HepG2 (cell line): Measurements from ENCODE around the gene KCTD16. TPM values are rescaled to one million over a fixed set of nuclear protein-coding genes. Genes with fewer than 3 reads are reported as not detected.
A peak's percentile ranks its signal among the peaks of the same experiment; 100 is the strongest.

Experiments
- BRCA1 ChIP-seq: sonication (generic); formaldehyde crosslinking; IDR thresholded peaks from 2 replicates; pipeline ENCODE4 v1.4.0; 2020; ENCODE audit warnings: missing genetic modification reagents
- CC2D1A ChIP-seq: sonication (generic); formaldehyde crosslinking; IDR thresholded peaks from 2 replicates; pipeline ENCODE4 v1.8.1; 2023; ENCODE audit warnings: mild to moderate bottlenecking, missing genetic modification reagents
- CEBPG ChIP-seq: IDR thresholded peaks from 2 replicates; pipeline ENCODE4 v1.6.1; 2016
- ELF4 ChIP-seq: sonication (generic); formaldehyde crosslinking; IDR thresholded peaks from 2 replicates; pipeline ENCODE4 v1.5.0; 2020; ENCODE audit warnings: missing genetic modification reagents, mild to moderate bottlenecking, moderate library complexity, borderline replicate concordance
- FOSL1 ChIP-seq: sonication (generic); formaldehyde crosslinking; IDR thresholded peaks from 2 replicates; pipeline ENCODE4 v1.9.0; 2021; ENCODE audit warnings: missing genetic modification reagents, borderline replicate concordance
- GABPA ChIP-seq, 2 experiments: IDR thresholded peaks; 2 replicates each; pipeline ENCODE4 v1.6.1; 2011 to 2016; ENCODE audit warnings: low read depth in 2 of 2, low read length in 1 of 2, missing biosample characterization in 1 of 2, missing genetic modification characterization in 1 of 2
- KAT7 ChIP-seq: IDR thresholded peaks from 2 replicates; pipeline ENCODE4 v1.6.1; 2018; ENCODE audit warnings: borderline replicate concordance, missing compliant biosample characterization
- KDM3A ChIP-seq: IDR thresholded peaks from 2 replicates; pipeline ENCODE4 v1.6.1; 2018; ENCODE audit warnings: low read depth, missing compliant biosample characterization
- KDM5A ChIP-seq: fragments of 200-600 bp; sonication (generic); IDR thresholded peaks from 2 replicates; pipeline ENCODE4 v1.7.0; 2018; ENCODE audit warnings: antibody characterized with exemption, mild to moderate bottlenecking, low read length, borderline replicate concordance
- KLF16 ChIP-seq, 2 experiments: sonication (generic) in 1 of 2; formaldehyde crosslinking in 1 of 2; IDR thresholded peaks; 2 replicates each; pipeline versions ENCODE4 v1.6.1 to v1.8.0; 2016 to 2023; ENCODE audit warnings: missing genetic modification reagents in 2 of 2, missing compliant biosample characterization in 1 of 2
- NKX3-1 ChIP-seq: sonication (generic); formaldehyde crosslinking; IDR thresholded peaks from 2 replicates; pipeline ENCODE4 v1.5.0; 2020; ENCODE audit warnings: missing genetic modification reagents
- RBM39 ChIP-seq: fragments of 200-400 bp; formaldehyde crosslinking; IDR thresholded peaks from one replicate; pipeline ENCODE4 v1.6.1; 2018; ENCODE audit warnings: antibody characterized with exemption, mild to moderate bottlenecking, low read depth, low read length; ENCODE audit not compliant: poor library complexity, severe bottlenecking
- RFXAP ChIP-seq: sonication (generic); formaldehyde crosslinking; IDR thresholded peaks from 2 replicates; pipeline ENCODE4 v1.4.0; 2020; ENCODE audit warnings: missing genetic modification reagents, borderline replicate concordance
- SMAD3 ChIP-seq: sonication (generic); formaldehyde crosslinking; IDR thresholded peaks from 2 replicates; pipeline ENCODE4 v1.4.0; 2020; ENCODE audit warnings: missing genetic modification reagents
- TARDBP ChIP-seq: sonication (generic); formaldehyde crosslinking; IDR thresholded peaks from 2 replicates; pipeline ENCODE4 v1.8.0; 2022; ENCODE audit warnings: mild to moderate bottlenecking, missing genetic modification reagents
- XRCC5 ChIP-seq: fragments of 200-400 bp; formaldehyde crosslinking; optimal IDR thresholded peaks from 2 replicates; pipeline ENCODE3; 2017; ENCODE audit warnings: mild to moderate bottlenecking, low read length
- ZBTB8A ChIP-seq: sonication (generic); formaldehyde crosslinking; IDR thresholded peaks from 2 replicates; pipeline ENCODE4 v1.4.0; 2020; ENCODE audit warnings: mild to moderate bottlenecking, low read depth, missing genetic modification reagents, borderline replicate concordance
- ZNF124 ChIP-seq: sonication (generic); formaldehyde crosslinking; IDR thresholded peaks from 2 replicates; pipeline ENCODE4 v1.4.0; 2020; ENCODE audit warnings: missing genetic modification reagents
- ZNF138 ChIP-seq: sonication (generic); formaldehyde crosslinking; IDR thresholded peaks from 2 replicates; pipeline ENCODE4 v1.5.0; 2020; ENCODE audit warnings: mild to moderate bottlenecking, low read depth, missing genetic modification reagents
- ZNF232 ChIP-seq: sonication (generic); formaldehyde crosslinking; IDR thresholded peaks from 2 replicates; pipeline ENCODE4 v1.4.0; 2020; ENCODE audit warnings: missing genetic modification reagents, borderline replicate concordance
- ZNF367 ChIP-seq: sonication (generic); formaldehyde crosslinking; IDR thresholded peaks from 2 replicates; pipeline ENCODE4 v1.4.0; 2020; ENCODE audit warnings: missing genetic modification reagents, borderline replicate concordance
- ZNF547 ChIP-seq: sonication (generic); formaldehyde crosslinking; IDR thresholded peaks from 2 replicates; pipeline ENCODE4 v1.5.1; 2020; ENCODE audit warnings: mild to moderate bottlenecking, missing genetic modification reagents
- polyA plus RNA-seq, 8 experiments: library from polyadenylated mRNA; depleted of rRNA in 3 of 8; stranded (reverse) in 7 of 8; unstranded in 1 of 8; fragments of >200 nt; fragmentation: Illumina TruSeq in 4 of 8; extraction: Trizol in 4 of 8; gene quantifications; 2 replicates each; pipeline versions ENCODE4 v1.2.1 to v1.2.3, GENCODE V29; 2011 to 2016; ENCODE audit warnings: low read depth in 4 of 8, missing spikeins in 1 of 8, mixed read lengths in 1 of 8; ENCODE audit not compliant: insufficient read depth in 1 of 8
- total RNA-seq, 5 experiments: library from RNA; depleted of rRNA; stranded (reverse); fragments of >200 nt; fragmentation: Illumina TruSeq; extraction: Trizol; gene quantifications; 2 replicates each; pipeline ENCODE4 v1.2.3, GENCODE V29; 2016; ENCODE audit warnings: low read depth in 1 of 5
- TF ChIP-seq, protein P1 (sequence below): sonication (generic); formaldehyde crosslinking; IDR thresholded peaks from 2 replicates; pipeline ENCODE4 v1.4.0; 2020; ENCODE audit warnings: mild to moderate bottlenecking, missing genetic modification reagents
- TF ChIP-seq, protein P2 (sequence below), 2 experiments: IDR thresholded peaks; 2 replicates each; pipeline ENCODE4 v1.6.1; 2011 to 2012; ENCODE audit warnings: low read length in 2 of 2, borderline replicate concordance in 1 of 2, low read depth in 1 of 2, mild to moderate bottlenecking in 1 of 2, moderate library complexity in 1 of 2

KCTD16 gene
- total and polyA plus RNA-seq, 2 of the 13 experiments (the other 11 are each of a cell fraction or from before 2014, with no cell fraction given) = 0.02 to 0.09 TPM

DNA sequence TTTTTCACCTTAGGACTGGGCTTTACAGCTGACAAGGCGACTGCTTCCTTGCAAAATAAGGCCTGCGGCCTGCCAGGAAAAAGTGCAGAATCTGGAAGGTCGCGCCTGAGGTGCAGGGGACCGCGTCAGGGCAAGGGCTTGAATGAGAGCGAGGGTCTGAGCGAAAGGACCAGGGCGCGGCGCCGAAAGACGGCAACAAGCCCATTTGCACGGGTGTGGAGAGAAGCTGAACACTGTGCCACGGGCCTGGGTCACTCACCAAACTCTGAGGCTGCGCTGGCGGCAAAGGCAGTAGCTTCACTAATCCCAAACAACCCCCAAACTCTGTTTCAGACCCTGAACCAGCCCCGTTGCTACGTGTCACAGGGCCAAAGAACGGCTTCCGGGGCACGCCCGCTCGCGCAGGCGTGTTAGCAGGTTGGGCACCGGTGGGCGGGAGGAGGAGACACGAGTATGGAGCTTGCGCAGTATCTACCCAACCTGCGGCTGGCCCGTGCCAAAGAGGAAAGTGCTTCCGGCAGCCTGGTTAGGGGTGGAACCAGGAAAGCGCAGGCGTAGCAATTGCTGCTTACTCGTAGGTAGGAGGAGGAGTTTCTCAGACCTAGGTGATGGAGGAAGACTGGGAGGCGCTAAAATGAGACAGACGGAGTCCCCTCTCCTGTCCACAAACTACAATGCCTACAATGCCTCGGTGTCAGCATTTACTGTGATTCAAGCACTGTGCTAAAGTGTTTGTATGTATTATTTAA lies at the start of gene KCTD16, which contains the start of gene YIPF5 (continued):
- peak; percentile 34 to 48; a peak in 1 of 4 replicates for TF ChIP-seq KLF16 (CRISPR knock-in tag; IDR thresholded peaks at IDR 0.05)
- peak; percentile 41; the same call in 1 of the 2 replicates for TF ChIP-seq ZNF232
- TF ChIP-seq KAT7 (CRISPR knock-in tag) = peak; percentile 37; the same call in 1 of the 2 replicates
- TF ChIP-seq, protein P1, sequence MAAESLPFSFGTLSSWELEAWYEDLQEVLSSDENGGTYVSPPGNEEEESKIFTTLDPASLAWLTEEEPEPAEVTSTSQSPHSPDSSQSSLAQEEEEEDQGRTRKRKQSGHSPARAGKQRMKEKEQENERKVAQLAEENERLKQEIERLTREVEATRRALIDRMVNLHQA (CRISPR knock-in tag) = no peak
- TF ChIP-seq ELF4 = no peak
- TF ChIP-seq RFXAP (CRISPR knock-in tag) = peak; percentile 75; the same call in 1 of the 2 replicates
- TF ChIP-seq NKX3-1 (CRISPR knock-in tag) = no peak
- TF ChIP-seq BRCA1 = no peak; the same call in 1 of the 2 replicates
- TF ChIP-seq ZNF124 (CRISPR knock-in tag) = peak; percentile 58; the same call in 1 of the 2 replicates
- peak; percentile 34; the same call in 1 of the 2 replicates for TF ChIP-seq CEBPG (CRISPR knock-in tag)
- peak; percentile 78 for TF ChIP-seq GABPA (IDR thresholded peaks at IDR 0.05; ENCODE audit: low read depth, low read length)
- TF ChIP-seq GABPA (CRISPR knock-in tag; IDR thresholded peaks at IDR 0.05; ENCODE audit: low read depth) = peak; percentile 97
- TF ChIP-seq FOSL1 (CRISPR knock-in tag) = no peak
- peak; percentile 54 for TF ChIP-seq TARDBP
- no peak for TF ChIP-seq ZBTB8A
- TF ChIP-seq, protein P2, sequence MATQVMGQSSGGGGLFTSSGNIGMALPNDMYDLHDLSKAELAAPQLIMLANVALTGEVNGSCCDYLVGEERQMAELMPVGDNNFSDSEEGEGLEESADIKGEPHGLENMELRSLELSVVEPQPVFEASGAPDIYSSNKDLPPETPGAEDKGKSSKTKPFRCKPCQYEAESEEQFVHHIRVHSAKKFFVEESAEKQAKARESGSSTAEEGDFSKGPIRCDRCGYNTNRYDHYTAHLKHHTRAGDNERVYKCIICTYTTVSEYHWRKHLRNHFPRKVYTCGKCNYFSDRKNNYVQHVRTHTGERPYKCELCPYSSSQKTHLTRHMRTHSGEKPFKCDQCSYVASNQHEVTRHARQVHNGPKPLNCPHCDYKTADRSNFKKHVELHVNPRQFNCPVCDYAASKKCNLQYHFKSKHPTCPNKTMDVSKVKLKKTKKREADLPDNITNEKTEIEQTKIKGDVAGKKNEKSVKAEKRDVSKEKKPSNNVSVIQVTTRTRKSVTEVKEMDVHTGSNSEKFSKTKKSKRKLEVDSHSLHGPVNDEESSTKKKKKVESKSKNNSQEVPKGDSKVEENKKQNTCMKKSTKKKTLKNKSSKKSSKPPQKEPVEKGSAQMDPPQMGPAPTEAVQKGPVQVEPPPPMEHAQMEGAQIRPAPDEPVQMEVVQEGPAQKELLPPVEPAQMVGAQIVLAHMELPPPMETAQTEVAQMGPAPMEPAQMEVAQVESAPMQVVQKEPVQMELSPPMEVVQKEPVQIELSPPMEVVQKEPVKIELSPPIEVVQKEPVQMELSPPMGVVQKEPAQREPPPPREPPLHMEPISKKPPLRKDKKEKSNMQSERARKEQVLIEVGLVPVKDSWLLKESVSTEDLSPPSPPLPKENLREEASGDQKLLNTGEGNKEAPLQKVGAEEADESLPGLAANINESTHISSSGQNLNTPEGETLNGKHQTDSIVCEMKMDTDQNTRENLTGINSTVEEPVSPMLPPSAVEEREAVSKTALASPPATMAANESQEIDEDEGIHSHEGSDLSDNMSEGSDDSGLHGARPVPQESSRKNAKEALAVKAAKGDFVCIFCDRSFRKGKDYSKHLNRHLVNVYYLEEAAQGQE (IDR thresholded peaks at IDR 0.05; ENCODE audit: borderline replicate concordance in 1 of 2, low read depth in 1 of 2, low read length in 2 of 2) = no peak; a peak in 1 of 4 replicates
- TF ChIP-seq XRCC5 = peak; percentile 63
- 0 out of 2 replicates have a peak, but pooled peaks have one; percentile 83 for TF ChIP-seq ZNF138 (CRISPR knock-in tag)
- TF ChIP-seq RBM39 = no peak
- no peak for TF ChIP-seq ZNF367 (CRISPR knock-in tag)
- TF ChIP-seq SMAD3 (CRISPR knock-in tag) = no peak
- TF ChIP-seq ZNF547 (CRISPR knock-in tag) = peak; percentile 91
- TF ChIP-seq CC2D1A (CRISPR knock-in tag) = 0 out of 2 replicates have a peak, but pooled peaks have one; percentile 49
- peak; percentile 83 for TF ChIP-seq KDM5A
- no peak for TF ChIP-seq KDM3A
